ENCODE data around the gene AFAP1.

DNA sequence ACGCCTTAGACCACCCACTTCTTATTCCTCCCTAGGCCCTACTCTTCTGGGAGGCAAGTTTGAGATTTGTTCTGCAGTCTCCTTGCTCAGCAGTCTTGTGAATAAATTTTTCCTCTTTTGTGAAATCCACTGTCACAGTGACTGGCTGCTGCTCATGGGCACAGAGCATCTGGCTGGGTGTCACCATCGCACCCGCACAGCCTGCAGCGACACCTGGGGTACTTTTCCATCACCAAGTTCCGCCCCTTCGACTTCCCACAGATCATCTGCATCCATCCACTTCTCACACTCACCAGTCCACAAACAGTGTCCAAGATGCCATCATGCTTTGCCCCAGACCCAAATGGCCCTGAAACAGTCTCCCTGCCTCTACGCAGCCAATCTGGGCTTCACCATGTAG lies 36.4 kb upstream of the AFAP1 start:
- TF ChIP-seq YY1 (IDR thresholded peaks at IDR 0.05; ENCODE audit: insufficient read depth, insufficient read length) (no peak), SUZ12 (IDR thresholded peaks at IDR 0.05; ENCODE audit: extremely low read depth, insufficient read depth, insufficient read length) (no peak), ZNF274 (IDR thresholded peaks at IDR 0.05; ENCODE audit: low read depth, low read length) (no peak)
